ENCODE data around the gene NKX2-1.

GRCh38 chr14:36498938-36499337 lies 21.1 kb downstream of the NKX2-1 start:
- no peak for TF ChIP-seq POLR2AphosphoS5 (IDR thresholded peaks at IDR 0.05; ENCODE audit: low read depth, low read length)
- TF ChIP-seq SIN3A (IDR thresholded peaks at IDR 0.05; ENCODE audit: borderline replicate concordance, insufficient read depth, low read length): no peak
- TF ChIP-seq FOXP2 (optimal IDR thresholded peaks at IDR 0.05; ENCODE audit: borderline replicate concordance, extremely low read depth, extremely low read length, insufficient read depth): no peak
- TF ChIP-seq REST (IDR thresholded peaks at IDR 0.05; ENCODE audit: insufficient read depth in 1 of 2, low read depth in 2 of 2, low read length in 2 of 2): no peak
- TF ChIP-seq TAF1 (IDR thresholded peaks at IDR 0.05; ENCODE audit: borderline replicate concordance, insufficient read depth, low read length): no peak

All from PFSK-1 (cell line).